OCI-LY1 (cell line): ENCODE data around the gene SLC5A1.

Source experiments
- H2AFZ ChIP-seq: fragments of 200-600 bp; sonication (generic), shearing (Covaris generic); 2 replicates; pipeline ENCODE4 v1.6.0; 2014; ENCODE audit warnings: antibody characterized with exemption, mild to moderate bottlenecking, low read length
- H3F3A ChIP-seq: fragments of 200-600 bp; sonication (generic), shearing (Covaris generic); 2 replicates; pipeline ENCODE4 v1.6.0; 2014; ENCODE audit warnings: mild to moderate bottlenecking, antibody characterized with exemption, low read length, moderate library complexity; ENCODE audit not compliant: insufficient read depth
- H3K27ac ChIP-seq: fragments of 200-600 bp; sonication (generic); 2 replicates; pipeline ENCODE4 v1.5.1; 2014; ENCODE audit warnings: low read length, mixed run types, mild to moderate bottlenecking, low read depth; ENCODE audit not compliant: poor library complexity, severe bottlenecking
- H3K27me3 ChIP-seq: fragments of 200-600 bp; sonication (generic); 2 replicates; pipeline ENCODE4 v1.6.0; 2014; ENCODE audit warnings: antibody characterized with exemption, mild to moderate bottlenecking, low read length, moderate library complexity; ENCODE audit not compliant: insufficient read depth
- H3K36me3 ChIP-seq: fragments of 200-600 bp; sonication (generic); 2 replicates; pipeline ENCODE4 v1.6.1; 2014; ENCODE audit warnings: mild to moderate bottlenecking, antibody characterized with exemption, low read length, moderate library complexity, mixed read lengths; ENCODE audit not compliant: insufficient read depth
- H3K4me1 ChIP-seq: fragments of 200-600 bp; sonication (generic); 2 replicates; pipeline ENCODE4 v1.5.1; 2014; ENCODE audit warnings: mild to moderate bottlenecking, low read length, moderate library complexity; ENCODE audit not compliant: insufficient read depth, severe bottlenecking
- H3K4me2 ChIP-seq: fragments of 200-600 bp; sonication (generic), shearing (Covaris generic); 2 replicates; pipeline ENCODE4 v1.6.1; 2014; ENCODE audit warnings: low read length
- H3K4me3 ChIP-seq: fragments of 200-600 bp; sonication (generic); 2 replicates; pipeline ENCODE4 v1.5.1; 2014; ENCODE audit warnings: low read length, low read depth, mild to moderate bottlenecking, mixed read lengths; ENCODE audit not compliant: poor library complexity, severe bottlenecking
- H3K79me2 ChIP-seq: fragments of 200-600 bp; shearing (Covaris generic); 2 replicates; pipeline ENCODE4 v1.6.1; 2016; ENCODE audit warnings: mixed run types, low read length, mixed read lengths; ENCODE audit not compliant: insufficient read depth
- H3K9ac ChIP-seq: fragments of 200-600 bp; sonication (generic), shearing (Covaris generic); 2 replicates; pipeline ENCODE4 v1.6.1; 2014; ENCODE audit warnings: mild to moderate bottlenecking, low read length, mixed read lengths
- H3K9me2 ChIP-seq: fragments of 200-600 bp; sonication (generic), shearing (Covaris generic); 2 replicates; pipeline ENCODE4 v1.6.1; 2014; ENCODE audit warnings: low read depth, mild to moderate bottlenecking, low read length, mixed read lengths
- H3K9me3 ChIP-seq: fragments of 200-600 bp; shearing (Covaris generic); 2 replicates; pipeline ENCODE4 v1.6.1; 2014; ENCODE audit warnings: low read length, mixed read lengths
- H4K20me1 ChIP-seq: fragments of 200-600 bp; sonication (generic), shearing (Covaris generic); 2 replicates; pipeline ENCODE4 v1.6.0; 2016; ENCODE audit warnings: mild to moderate bottlenecking, low read length; ENCODE audit not compliant: insufficient read depth
- CTCF ChIP-seq: fragments of 200-600 bp; sonication (generic), shearing (Covaris generic); IDR thresholded peaks from 2 replicates; pipeline ENCODE4 v1.5.1; 2017; ENCODE audit warnings: mild to moderate bottlenecking, antibody characterized with exemption, low read length, moderate library complexity, mixed read lengths
- EZH2 ChIP-seq: fragments of 200-600 bp; sonication (generic), shearing (Covaris generic); IDR thresholded peaks from 2 replicates; pipeline ENCODE4 v1.8.0; 2017; ENCODE audit warnings: borderline replicate concordance, mixed run types, mild to moderate bottlenecking, antibody characterized with exemption, low read length, moderate library complexity, mixed read lengths

Gene SLC5A1

GRCh38 chr22:32020117-32020516, 22.9 kb upstream of the SLC5A1 start:
- no peak overlapping the region for H3K4me2 ChIP-seq
- no peaks in the 10 kb centered on the region for H3K9me2 ChIP-seq
- no peak for TF ChIP-seq EZH2
- no peak for TF ChIP-seq CTCF
- no peak overlapping the region for H3K9ac ChIP-seq
- H3K79me2 ChIP-seq, result no peaks in the 10 kb centered on the region
- H3K27me3 ChIP-seq, result no peaks in the 10 kb centered on the region; the same call in 1 of the 2 replicates
- no peaks in the 10 kb centered on the region for H4K20me1 ChIP-seq
- no peak overlapping the region for H3K27ac ChIP-seq
- no peaks in the 10 kb centered on the region for H3F3A ChIP-seq
- no peak overlapping the region for H3K4me3 ChIP-seq
- no peak overlapping the region for H2AFZ ChIP-seq
- no peaks in the 10 kb centered on the region for H3K4me1 ChIP-seq
- H3K36me3 ChIP-seq, result no peaks in the 10 kb centered on the region
- H3K9me3 ChIP-seq, result no peaks in the 10 kb centered on the region

GRCh38 chr22:32021716-32022115, 21.3 kb upstream of the SLC5A1 start:
- no peaks in the 10 kb centered on the region for H4K20me1 ChIP-seq
- H3K9me3 ChIP-seq, result no peaks in the 10 kb centered on the region
- no peaks in the 10 kb centered on the region for H3F3A ChIP-seq
- H2AFZ ChIP-seq, result no peak overlapping the region
- H3K4me3 ChIP-seq, result no peak overlapping the region
- no peak overlapping the region for H3K9ac ChIP-seq
- TF ChIP-seq CTCF (no peak), EZH2 (no peak)
- H3K4me1 ChIP-seq, result no peaks in the 10 kb centered on the region
- H3K27me3 ChIP-seq, result no peaks in the 10 kb centered on the region; the same call in 1 of the 2 replicates
- no peak overlapping the region for H3K4me2 ChIP-seq
- no peaks in the 10 kb centered on the region for H3K36me3 ChIP-seq
- H3K79me2 ChIP-seq, result no peaks in the 10 kb centered on the region
- no peaks in the 10 kb centered on the region for H3K9me2 ChIP-seq
- H3K27ac ChIP-seq, result no peak overlapping the region

GRCh38 chr22:32023251-32023827, 19.7 kb upstream of the SLC5A1 start:
- Histone ChIP-seq H3K27me3 (no peaks in the 10 kb centered on the region; the same call in 1 of the 2 replicates), H3K27ac (no peak overlapping the region), H3K36me3 (no peaks in the 10 kb centered on the region), H3K9ac (no peak overlapping the region), H4K20me1 (no peaks in the 10 kb centered on the region), H3K4me1 (no peaks in the 10 kb centered on the region), H3F3A (no peaks in the 10 kb centered on the region), H3K4me2 (no peak overlapping the region), H3K9me3 (no peaks in the 10 kb centered on the region), H3K79me2 (no peaks in the 10 kb centered on the region), H3K4me3 (no peak overlapping the region), H2AFZ (no peak overlapping the region), H3K9me2 (no peaks in the 10 kb centered on the region)
- TF ChIP-seq CTCF, result no peak
- TF ChIP-seq EZH2, result no peak
